ENCODE results near the gene LCN1.

- TF ChIP-seq CTCF (IDR thresholded peaks at IDR 0.05) (no peak), POLR2A (IDR thresholded peaks at IDR 0.05) (no peak)
Measured at GRCh38 chr9:135500071-135500524, 21.1 kb upstream of the LCN1 start.

Measured in thyroid gland (tissue), 4 donors.